ENCODE results near the gene SARM1.
"Not testable (repeated sequence)": the region's sequence is repeated elsewhere in the genome, so short reads cannot be mapped to it uniquely, and the experiment has no call there.

The SARM1 gene

GRCh38 chr17:28335201-28335958 is 36.1 kb upstream of the SARM1 start, which contains the start of the genes IFT20 and TNFAIP1:
IFT20 (minus strand) TSS chr17:28335472; CDS start chr17:28331985, 3,487 bp downstream.
TNFAIP1 (plus strand) TSS chr17:28335761; CDS start chr17:28339522, 3,761 bp downstream.
- DNase-seq (ENCODE audit: low read depth): peak; percentile 100
- peak within 1 kb of the TSS; percentile 97 for H3K4me3 ChIP-seq (replicated peaks; ENCODE audit: low read depth, low read length)
- no peak for TF ChIP-seq CTCF (IDR thresholded peaks at IDR 0.05; ENCODE audit: low read length, missing control alignments)

GRCh38 chr17:28335959-28336871 is 35.3 kb upstream of the SARM1 start:
- TF ChIP-seq CTCF (IDR thresholded peaks at IDR 0.05; ENCODE audit: low read length, missing control alignments): no peak
- peak overlapping the region; percentile 97 for H3K4me3 ChIP-seq (replicated peaks; ENCODE audit: low read depth, low read length)
- peak; percentile 94 for DNase-seq (ENCODE audit: low read depth)

- H3K4me3 ChIP-seq (replicated peaks; ENCODE audit: low read depth, low read length): peak overlapping the region; percentile 32
- DNase-seq (ENCODE audit: low read depth): peak; percentile 78
- TF ChIP-seq CTCF (IDR thresholded peaks at IDR 0.05; ENCODE audit: low read length, missing control alignments): no peak
These were observed 33.3 kb upstream of the SARM1 start for GRCh38 chr17:28338056-28338768.

- not testable (repeated sequence) for H3K4me3 ChIP-seq (replicated peaks; ENCODE audit: low read depth, low read length); DNase-seq (ENCODE audit: low read depth)
These were observed 32.7 kb upstream of the SARM1 start for GRCh38 chr17:28338769-28339212.

GRCh38 chr17:28339431-28339830 is 32.1 kb upstream of the SARM1 start:
- TF ChIP-seq CTCF (IDR thresholded peaks at IDR 0.05; ENCODE audit: low read length, missing control alignments): no peak
- H3K4me3 ChIP-seq (replicated peaks; ENCODE audit: low read depth, low read length): no peak overlapping the region
- DNase-seq (ENCODE audit: low read depth): no peak

- no peak for DNase-seq (ENCODE audit: low read depth)
- no peak for TF ChIP-seq CTCF (IDR thresholded peaks at IDR 0.05; ENCODE audit: low read length, missing control alignments)
- H3K4me3 ChIP-seq (replicated peaks; ENCODE audit: low read depth, low read length): no peak overlapping the region
These were observed 31.1 kb upstream of the SARM1 start for GRCh38 chr17:28340374-28340773.
